BJ (cell line): ENCODE measurements around the gene ATP2C2. TPM values are rescaled to one million over a fixed set of nuclear protein-coding genes. Genes with fewer than 3 reads are reported as not detected.

ENCODE experiments used
- CTCF ChIA-PET: fragments of 350-600 bp; formaldehyde crosslinking; extraction: SDS; loops from one replicate; lab custom pipeline; 2021; ENCODE audit warnings: antibody characterized with exemption, inconsistent platforms; lab: Yijun Ruan, JAX
- POLR2A ChIA-PET: fragments of 300-600 bp; sonication (Branson Sonifier 250); formaldehyde crosslinking; extraction: SDS; loops from one replicate; lab custom pipeline; 2021; ENCODE audit warnings: antibody characterized with exemption; lab: Charles Lee
- DNase-seq: peaks from one replicate; pipeline ENCODE4 v3.0.0-alpha.2; 2011; ENCODE audit warnings: low read depth
- H3K27me3 ChIP-seq: 2 replicates; pipeline ENCODE4 v1.6.0; 2011; ENCODE audit warnings: low read length; ENCODE audit not compliant: control insufficient read depth, insufficient read depth
- H3K36me3 ChIP-seq: 2 replicates; pipeline ENCODE4 v1.5.1; 2011; ENCODE audit warnings: low read length; ENCODE audit not compliant: control insufficient read depth, insufficient read depth
- H3K4me3 ChIP-seq: 2 replicates; pipeline ENCODE4 v1.5.1; 2011; ENCODE audit warnings: low read depth, mild to moderate bottlenecking, control low read depth, low read length
- polyA plus RNA-seq: library from polyadenylated mRNA; depleted of rRNA; stranded (reverse); fragments of >200 nt; gene quantifications from 2 replicates; pipeline ENCODE4 v1.2.3, GENCODE V29; 2011
- TF ChIP-seq, protein P1 (sequence below): IDR thresholded peaks from 2 replicates; pipeline ENCODE4 v1.5.1; 2011; ENCODE audit warnings: low read depth, mild to moderate bottlenecking, control low read depth, inconsistent platforms, low read length, moderate library complexity; ENCODE audit not compliant: insufficient read depth

The ATP2C2 gene
- polyA plus RNA-seq, 1 experiment, result not detected

DNA sequence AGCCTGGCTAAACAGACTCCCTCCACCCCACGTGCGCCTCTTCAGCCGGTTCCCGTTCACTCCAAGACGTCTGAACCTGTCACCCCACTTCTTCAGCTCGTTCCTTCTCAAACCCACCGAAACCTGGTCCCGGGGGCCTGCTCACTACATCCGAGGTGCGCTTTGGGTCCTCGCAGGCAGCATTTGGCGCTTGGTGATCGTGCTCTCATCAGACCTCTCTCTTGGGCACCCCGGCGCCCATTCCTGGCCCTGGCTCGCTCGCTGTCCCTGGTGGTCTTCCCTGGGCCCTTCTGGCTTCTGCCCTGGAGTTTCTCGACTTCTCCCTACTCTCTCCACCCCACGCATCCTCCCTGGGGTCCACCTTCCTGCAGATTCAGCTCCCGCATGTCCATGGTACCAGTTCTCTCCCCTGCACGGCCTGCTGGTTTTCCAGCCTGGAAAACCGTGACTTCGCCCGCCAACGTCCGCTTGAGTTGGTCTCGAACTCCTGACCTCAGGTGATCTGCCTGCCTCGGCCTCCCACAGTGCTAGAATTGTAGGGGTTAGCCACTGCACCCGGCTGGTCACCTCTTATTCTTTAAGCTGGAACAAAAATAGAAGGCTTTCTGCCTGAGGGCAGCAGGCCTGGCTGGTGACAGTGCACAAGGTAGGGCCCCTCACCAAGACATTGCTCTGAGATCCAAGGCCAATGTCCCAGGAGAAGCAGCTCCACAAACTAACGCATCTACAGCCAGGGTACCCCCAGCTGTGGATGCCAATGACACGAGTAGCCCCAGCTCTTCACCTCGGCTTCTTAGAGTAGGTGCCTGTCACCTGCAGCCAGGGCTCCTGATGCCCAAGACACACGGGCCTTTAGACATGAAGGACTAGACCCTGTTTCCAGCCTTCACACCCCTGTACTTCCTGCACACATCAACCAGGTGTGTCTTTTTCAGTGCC is 137.2 kb downstream of the ATP2C2 start:
- Histone ChIP-seq H3K36me3 (peaks cover 7% of the 10 kb centered on the region), H3K27me3 (no peaks in the 10 kb centered on the region), H3K4me3 (peak overlapping the region; percentile 37)
- ChIA-PET CTCF (interaction anchor here (0.6 to 13.2 kb wide), 18 partner anchors 9 to 229 kb away, joined by 3 to 169 read pairs (median 6); partner anchors contain the start of gene COTL1), POLR2A (no interaction called here)
- no peak for DNase-seq
- TF ChIP-seq, protein P1, sequence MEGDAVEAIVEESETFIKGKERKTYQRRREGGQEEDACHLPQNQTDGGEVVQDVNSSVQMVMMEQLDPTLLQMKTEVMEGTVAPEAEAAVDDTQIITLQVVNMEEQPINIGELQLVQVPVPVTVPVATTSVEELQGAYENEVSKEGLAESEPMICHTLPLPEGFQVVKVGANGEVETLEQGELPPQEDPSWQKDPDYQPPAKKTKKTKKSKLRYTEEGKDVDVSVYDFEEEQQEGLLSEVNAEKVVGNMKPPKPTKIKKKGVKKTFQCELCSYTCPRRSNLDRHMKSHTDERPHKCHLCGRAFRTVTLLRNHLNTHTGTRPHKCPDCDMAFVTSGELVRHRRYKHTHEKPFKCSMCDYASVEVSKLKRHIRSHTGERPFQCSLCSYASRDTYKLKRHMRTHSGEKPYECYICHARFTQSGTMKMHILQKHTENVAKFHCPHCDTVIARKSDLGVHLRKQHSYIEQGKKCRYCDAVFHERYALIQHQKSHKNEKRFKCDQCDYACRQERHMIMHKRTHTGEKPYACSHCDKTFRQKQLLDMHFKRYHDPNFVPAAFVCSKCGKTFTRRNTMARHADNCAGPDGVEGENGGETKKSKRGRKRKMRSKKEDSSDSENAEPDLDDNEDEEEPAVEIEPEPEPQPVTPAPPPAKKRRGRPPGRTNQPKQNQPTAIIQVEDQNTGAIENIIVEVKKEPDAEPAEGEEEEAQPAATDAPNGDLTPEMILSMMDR, result no peak

DNA sequence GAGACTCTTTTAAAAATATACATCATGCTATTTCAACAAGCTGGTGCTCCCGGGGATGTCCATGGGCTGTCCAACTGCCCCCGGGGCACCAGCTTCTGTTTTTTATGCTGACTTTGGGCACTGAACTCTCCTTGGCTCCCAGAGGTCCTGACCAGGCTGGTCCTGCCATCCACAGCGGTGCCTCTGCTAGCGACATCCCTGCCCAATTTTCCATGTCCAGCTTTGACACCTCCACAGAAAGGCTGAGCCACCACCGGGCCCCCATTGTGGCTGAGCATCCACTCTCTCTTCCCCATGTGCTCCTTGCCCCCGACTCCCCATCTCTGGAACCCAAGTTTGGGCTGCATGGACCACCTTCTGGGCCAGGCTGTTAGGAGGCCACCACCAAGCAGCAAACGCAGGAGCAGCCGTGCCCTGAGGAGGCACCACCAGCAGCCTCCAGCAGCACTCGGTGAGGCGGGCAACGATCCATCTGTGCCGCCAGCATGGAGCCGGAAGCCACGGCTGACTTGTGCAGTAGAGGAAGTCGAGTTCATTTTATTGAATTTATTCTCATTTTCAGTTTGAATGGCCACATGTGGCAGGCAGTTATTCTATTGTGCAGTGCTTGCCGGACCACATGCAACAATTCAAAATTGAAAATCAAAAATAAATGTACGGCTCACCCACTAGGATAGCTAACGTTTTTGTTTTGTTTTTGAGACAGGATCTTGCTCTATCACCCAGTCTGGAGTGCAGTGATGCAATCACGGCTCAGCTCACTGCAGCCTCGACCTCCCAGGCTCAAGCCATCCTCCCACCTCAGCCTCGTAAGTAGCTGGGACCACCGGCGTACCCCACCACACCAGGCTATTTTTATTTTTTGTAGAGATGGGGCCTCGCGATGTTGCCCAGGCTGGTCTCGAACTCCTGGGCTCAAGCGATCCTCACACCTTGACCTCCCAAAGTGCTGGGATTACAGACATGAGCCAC is 139.0 kb downstream of the ATP2C2 start:
- DNase-seq, result no peak
- TF ChIP-seq, protein P1, result no peak
- Histone ChIP-seq H3K36me3 (peaks cover under 1% of the 10 kb centered on the region; the same call in 1 of the 2 replicates), H3K4me3 (no peak overlapping the region), H3K27me3 (no peaks in the 10 kb centered on the region)
- ChIA-PET POLR2A (no interaction called here), CTCF (interaction anchor here (1.0 to 13.2 kb wide), 15 partner anchors 10 to 230 kb away, joined by 3 to 169 read pairs (median 6); partner anchors contain the start of gene COTL1)

DNA sequence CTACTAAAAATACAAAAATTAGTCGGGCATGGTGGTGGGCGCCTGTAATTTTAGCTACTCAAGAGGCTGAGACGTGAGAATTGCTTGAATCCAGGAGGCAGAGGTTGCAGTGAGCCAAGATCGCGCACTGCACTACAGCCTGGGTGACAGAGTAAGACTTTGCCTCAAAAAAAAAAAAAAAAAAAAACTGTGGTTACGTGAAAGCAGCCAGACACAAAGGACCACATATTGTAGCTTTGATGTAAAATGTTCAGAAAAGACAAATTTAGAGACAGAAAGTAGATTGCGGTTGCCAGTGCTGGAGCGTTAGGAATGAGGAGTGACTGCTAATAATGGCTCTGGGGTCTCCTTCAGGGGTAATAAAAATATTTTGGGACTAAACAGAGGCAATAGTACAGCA is 140.2 kb downstream of the ATP2C2 start:
- no peak for DNase-seq
- ChIA-PET POLR2A (interaction anchor here (0.5 kb wide), 1 partner anchor 1264 kb away, joined by 4 read pairs; no protein-coding TSS in a partner anchor), CTCF (interaction anchor here (1.3 to 13.2 kb wide), 2 partner anchors 9 to 113 kb away, joined by 3 to 169 read pairs; partner anchors contain the start of gene COTL1)

DNA sequence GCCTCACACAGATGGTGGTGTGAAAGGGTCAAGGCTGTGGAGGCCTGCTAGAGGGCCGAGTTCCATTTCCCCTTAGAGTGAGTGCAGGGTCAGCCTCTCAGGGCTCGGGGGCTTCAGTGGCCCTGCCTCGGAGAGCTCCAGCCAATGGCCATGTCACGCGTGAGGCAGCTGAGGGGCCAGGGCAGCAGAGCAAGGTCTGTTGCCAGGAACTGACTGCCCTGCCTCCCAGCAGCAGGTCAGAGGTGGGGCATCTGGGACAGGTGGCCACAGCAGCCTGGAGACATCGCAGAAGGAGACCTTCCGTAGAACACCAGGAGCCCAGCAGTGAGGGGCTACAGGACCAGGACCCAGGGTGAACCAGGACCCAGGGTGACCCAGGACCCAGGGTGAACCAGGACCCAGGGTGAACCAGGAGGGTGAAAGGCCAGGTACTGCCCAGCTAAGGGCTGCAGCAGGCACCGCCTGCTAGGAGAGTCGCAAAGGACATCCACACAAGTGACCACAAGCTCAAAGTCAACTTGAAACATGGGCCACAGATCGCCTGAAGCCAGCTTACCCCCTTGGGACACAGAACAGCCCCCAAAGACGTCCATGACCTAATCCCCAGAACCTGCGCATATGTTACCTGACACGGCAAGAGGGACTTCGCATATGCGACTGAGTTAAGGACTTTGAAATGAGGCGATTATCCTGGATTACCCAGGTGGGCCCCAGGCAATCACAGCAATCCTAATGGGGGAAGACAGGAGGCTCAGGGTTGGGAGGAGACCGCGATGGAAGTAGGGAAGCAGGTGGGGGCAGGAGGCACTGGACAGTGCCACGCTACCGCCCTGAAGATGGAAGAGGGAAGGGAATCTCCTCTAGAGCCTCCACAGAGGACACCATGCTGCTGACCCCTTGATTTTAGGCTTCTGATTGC is 141.0 kb downstream of the ATP2C2 start:
- Histone ChIP-seq H3K4me3 (no peak overlapping the region), H3K27me3 (no peaks in the 10 kb centered on the region), H3K36me3 (no peaks in the 10 kb centered on the region)
- CTCF ChIA-PET, result interaction anchor here (1.9 to 13.2 kb wide), 2 partner anchors 12 to 112 kb away, joined by 8 to 169 read pairs; partner anchors contain the start of gene COTL1
- no peak for DNase-seq
- TF ChIP-seq, protein P1, result no peak
- POLR2A ChIA-PET, result interaction anchor here (0.5 kb wide), 1 partner anchor 1263 kb away, joined by 4 read pairs; no protein-coding TSS in a partner anchor

More for the DNA sequence above, 140.2 kb downstream of the ATP2C2 start:
- Histone ChIP-seq H3K36me3 (no peaks in the 10 kb centered on the region), H3K4me3 (no peak overlapping the region), H3K27me3 (no peaks in the 10 kb centered on the region)
- TF ChIP-seq, protein P1, result no peak
